K562 (cell line): Measurements from ENCODE around the gene CCSER1. TPM values are rescaled to one million over a fixed set of nuclear protein-coding genes. Genes with fewer than 3 reads are reported as not detected.

Experiments
- ATAC-seq: fragments of 200-7000 bp; cut with Tn5 transposase; 3 replicates; pipeline ENCODE4 v1.9.1; 2020; ENCODE audit warnings: moderate library complexity
- BruUV-seq: library from RNA; stranded (reverse); fragments of 400-500 nt; replicated peaks from 2 replicates; lab custom pipeline; 2021; lab: Mats Ljungman, UMichigan
- CTCF ChIA-PET: fragments of 300-600 bp; formaldehyde crosslinking; extraction: SDS; loops from one replicate; lab custom pipeline; 2021; ENCODE audit warnings: low intra/inter-chr PET ratio; lab: Yijun Ruan, JAX
- POLR2A ChIA-PET: fragments of 300-600, 350-650 bp; sonication (Branson Sonifier 250); formaldehyde crosslinking; extraction: SDS; loops from one replicate; lab custom pipeline; 2021; ENCODE audit warnings: antibody characterized with exemption, inconsistent platforms; lab: Yijun Ruan, JAX
- DNase-seq, 4 experiments: peaks; one replicate each; pipeline versions ENCODE4 v3.0.0 to v3.0.0-alpha.2; 2011 to 2018; ENCODE audit warnings: low spot score in 3 of 4, mixed read lengths in 3 of 4; ENCODE audit errors: extremely low read depth in 1 of 4
- FAIRE-seq: peaks from 2 replicates; lab custom pipeline; 2011; peaks lifted over from hg19 to GRCh38; lab: Jason Lieb, UNC
- H2AFZ ChIP-seq: 2 replicates; pipeline ENCODE4 v1.6.0; 2011; ENCODE audit warnings: low read depth, low read length, control low read depth, inconsistent platforms
- H3K27ac ChIP-seq: fragments of 200-600 bp; 3 replicates; pipeline ENCODE4 v1.8.0; 2011; ENCODE audit warnings: low read depth, mild to moderate bottlenecking, control low read depth, inconsistent platforms, low read length, moderate library complexity, mixed read lengths; ENCODE audit errors: extremely low read depth
- H3K27me3 ChIP-seq, 2 experiments: fragments of 300-600 bp in 1 of 2; 2 replicates in 1 of 2; 3 replicates in 1 of 2; pipeline versions ENCODE4 v1.6.0 to v1.8.0; 2011; ENCODE audit warnings: inconsistent platforms in 2 of 2, low read length in 2 of 2, mild to moderate bottlenecking in 1 of 2, mixed read lengths in 1 of 2, moderate library complexity in 1 of 2; ENCODE audit not compliant: control insufficient read depth in 2 of 2, insufficient read depth in 2 of 2
- H3K36me3 ChIP-seq: fragments of 300-600 bp; 3 replicates; pipeline ENCODE4 v1.8.0; 2011; ENCODE audit warnings: mild to moderate bottlenecking, low read length, inconsistent platforms; ENCODE audit not compliant: control insufficient read depth, insufficient read depth
- H3K4me1 ChIP-seq, 2 experiments: fragments of 200-600 bp in 1 of 2; replicated peaks in 1 of 2; 2 replicates in 1 of 2; 3 replicates in 1 of 2; pipeline versions ENCODE4 v1.5.1 to v1.8.0; 2011; ENCODE audit warnings: inconsistent platforms in 2 of 2, low read length in 2 of 2, mild to moderate bottlenecking in 1 of 2, mixed read lengths in 1 of 2, moderate library complexity in 1 of 2; ENCODE audit not compliant: control insufficient read depth in 2 of 2, insufficient read depth in 2 of 2
- H3K4me2 ChIP-seq: 2 replicates; pipeline ENCODE4 v1.6.1; 2011; ENCODE audit warnings: low read length, control low read depth, inconsistent platforms, mixed read lengths; ENCODE audit not compliant: insufficient read depth
- H3K4me3 ChIP-seq: fragments of 200-600 bp; sonication (generic), shearing (Covaris generic); 2 replicates; pipeline ENCODE4 v1.5.1; 2016; ENCODE audit warnings: control low read depth, inconsistent platforms
- H3K79me2 ChIP-seq: fragments of 200-600 bp; 3 replicates; pipeline ENCODE4 v1.8.0; 2011; ENCODE audit warnings: low read length, inconsistent platforms; ENCODE audit not compliant: control insufficient read depth, insufficient read depth
- H3K9ac ChIP-seq, 2 experiments: 2 replicates each; pipeline versions ENCODE4 v1.6.0 to v1.6.1; 2011; ENCODE audit warnings: low read depth in 2 of 2, low read length in 2 of 2, control low read depth in 1 of 2, inconsistent platforms in 1 of 2, mild to moderate bottlenecking in 1 of 2, mixed read lengths in 1 of 2; ENCODE audit not compliant: insufficient read depth in 1 of 2
- H3K9me1 ChIP-seq: one replicate; pipeline ENCODE4 v1.6.0; 2011; ENCODE audit warnings: inconsistent platforms, mild to moderate bottlenecking, low read length, moderate library complexity; ENCODE audit not compliant: control insufficient read depth, insufficient read depth
- H3K9me3 ChIP-seq: replicated peaks from 2 replicates; pipeline ENCODE4 v1.5.1; 2011; ENCODE audit warnings: low read depth, low read length, inconsistent platforms; ENCODE audit not compliant: control insufficient read depth, insufficient read depth
- H4K20me1 ChIP-seq: replicated peaks from 2 replicates; pipeline ENCODE4 v1.6.1; 2011; ENCODE audit warnings: low read length, inconsistent platforms, mixed read lengths; ENCODE audit not compliant: control insufficient read depth, insufficient read depth
- BCL6 ChIP-seq: fragments of 250-450 bp; sonication (Bioruptor Pico); IDR thresholded peaks from 2 replicates; pipeline ENCODE4 v1.4.0; 2020
- BMI1 ChIP-seq: fragments of 150-350 bp; IDR thresholded peaks from 2 replicates; pipeline ENCODE4 v1.6.1; 2014; ENCODE audit warnings: low read length
- DDX20 ChIP-seq: fragments of 450-650 bp; IDR thresholded peaks from 2 replicates; pipeline ENCODE4 v1.6.1; 2016; ENCODE audit warnings: missing genetic modification characterization, low read depth, mild to moderate bottlenecking, missing compliant biosample characterization, moderate library complexity
- ESRRB ChIP-seq: fragments of 250-450 bp; sonication (Bioruptor Pico); IDR thresholded peaks from 2 replicates; pipeline ENCODE4 v1.5.0; 2020; ENCODE audit warnings: mild to moderate bottlenecking, moderate library complexity, borderline replicate concordance
- EZH2 ChIP-seq: IDR thresholded peaks from 2 replicates; pipeline ENCODE4 v1.6.1; 2012; ENCODE audit warnings: low read depth, mild to moderate bottlenecking, inconsistent platforms, low read length, borderline replicate concordance
- HNRNPUL1 ChIP-seq: fragments of 200-400 bp; formaldehyde crosslinking; IDR thresholded peaks from 2 replicates; pipeline ENCODE4 v1.6.1; 2017; ENCODE audit warnings: low read length
- ILK ChIP-seq: fragments of 450-650 bp; IDR thresholded peaks from 2 replicates; pipeline ENCODE4 v1.6.1; 2016; ENCODE audit warnings: missing genetic modification characterization, low read depth, mild to moderate bottlenecking, missing compliant biosample characterization, moderate library complexity, borderline replicate concordance
- OTX1 ChIP-seq: fragments of 450-650 bp; formaldehyde crosslinking; IDR thresholded peaks from 2 replicates; pipeline ENCODE4 v1.4.0; 2022; ENCODE audit warnings: mild to moderate bottlenecking
- PCBP1 ChIP-seq: fragments of 200-400 bp; formaldehyde crosslinking; IDR thresholded peaks from 2 replicates; pipeline ENCODE4 v1.6.1; 2018; ENCODE audit warnings: mild to moderate bottlenecking, low read depth, low read length; ENCODE audit not compliant: poor library complexity, severe bottlenecking
- PRMT5 ChIP-seq: sonication (generic); formaldehyde crosslinking; IDR thresholded peaks from 2 replicates; pipeline ENCODE4 v1.5.0; 2020; ENCODE audit warnings: missing genetic modification reagents
- RNF219 ChIP-seq: fragments of 250-450 bp; sonication (Bioruptor Pico); IDR thresholded peaks from 2 replicates; pipeline ENCODE4 v1.5.0; 2022; ENCODE audit warnings: mild to moderate bottlenecking
- SNAPC5 ChIP-seq: fragments of 250-450 bp; sonication (Bioruptor Pico); IDR thresholded peaks from 2 replicates; pipeline ENCODE4 v1.8.0; 2021; ENCODE audit warnings: moderate library complexity, mild to moderate bottlenecking, inconsistent platforms
- SRF ChIP-seq, 2 experiments: fragments of 250-450, 450-650 bp in 1 of 2; sonication (Bioruptor Pico) in 1 of 2; sonication (generic) in 1 of 2; formaldehyde crosslinking; IDR thresholded peaks; 2 replicates each; pipeline versions ENCODE4 v1.5.0 to v1.5.1; 2020 to 2022; ENCODE audit warnings: mild to moderate bottlenecking in 1 of 2, missing genetic modification reagents in 1 of 2
- TSC22D4 ChIP-seq: fragments of 450-650 bp; IDR thresholded peaks from 2 replicates; pipeline ENCODE4 v1.6.1; 2016; ENCODE audit warnings: missing genetic modification characterization, missing biosample characterization, control low read depth
- ZBTB1 ChIP-seq: sonication (generic); formaldehyde crosslinking; IDR thresholded peaks from 2 replicates; pipeline ENCODE4 v1.8.1; 2023; ENCODE audit warnings: missing genetic modification reagents, low read depth, mild to moderate bottlenecking, borderline replicate concordance
- ZNF592 ChIP-seq: fragments of 450-650 bp; IDR thresholded peaks from 2 replicates; pipeline ENCODE4 v1.6.1; 2017; ENCODE audit warnings: antibody characterized with exemption, mild to moderate bottlenecking
- ZNF696 ChIP-seq: fragments of 250-450 bp; sonication (Bioruptor Pico); conservative IDR thresholded peaks from 2 replicates; pipeline ENCODE4 v1.4.0; 2020; ENCODE audit warnings: mild to moderate bottlenecking, moderate library complexity
- ZNF77 ChIP-seq: fragments of 250-450 bp; sonication (Bioruptor Pico); IDR thresholded peaks from 2 replicates; pipeline ENCODE4 v1.5.0; 2020
- in situ Hi-C: fragments of 300-500 bp; cut with MboI; formaldehyde crosslinking; loops from 4 replicates; pipeline ENCODE4 v1.15.0; 2018; ENCODE audit warnings: inconsistent platforms, mixed read lengths
- intact Hi-C: fragments of 100-400 bp; cut with micrococcal nuclease; formaldehyde crosslinking; loops from 2 replicates; pipeline ENCODE4 v1.14.2; 2022
- polyA plus RNA-seq, 8 experiments: library from polyadenylated mRNA; depleted of rRNA in 4 of 8; stranded (reverse) in 5 of 8; unstranded in 3 of 8; fragments of >200 nt; fragmentation: Nextera tagmentation in 2 of 8; fragmentation: Illumina TruSeq in 1 of 8; extraction: Ambion mirVana in 2 of 8; extraction: Trizol in 1 of 8; gene quantifications; 2 replicates each; pipeline versions ENCODE4 v1.2.1 to v1.2.3, GENCODE V29; 2011 to 2014; ENCODE audit warnings: inconsistent platforms in 1 of 8, missing spikeins in 1 of 8
- total RNA-seq, 7 experiments: library from RNA; depleted of rRNA in 6 of 7; stranded (reverse); fragments of >200 nt in 6 of 7; fragmentation: Illumina TruSeq in 2 of 7; extraction: Trizol in 2 of 7; gene quantifications; 2 replicates each; pipeline versions ENCODE4 v1.2.1 to v1.2.3, GENCODE V29; 2011 to 2021; ENCODE audit warnings: low replicate concordance in 1 of 7

The CCSER1 gene
- total and polyA plus RNA-seq, 9 of the 15 experiments (the other 6 are each of a cell fraction or from before 2014, with no cell fraction given), result not detected

- no peak overlapping the region for H2AFZ ChIP-seq
- no TSS peak for BruUV-seq
Observed at GRCh38 chr4:90540536-90540935, 413.3 kb downstream of the CCSER1 start.

More at GRCh38 chr4:90540536-90540935, 413.3 kb downstream of the CCSER1 start:
- H3K4me3 ChIP-seq, result no peak overlapping the region
- H3K36me3 ChIP-seq, result no peaks in the 10 kb centered on the region
- H3K27me3 ChIP-seq, result no peaks in the 10 kb centered on the region
- no peak for DNase-seq
- no peak for ATAC-seq
- no peak overlapping the region for H3K4me2 ChIP-seq
- no peak for FAIRE-seq
- CTCF ChIA-PET, result no interaction called here
- intact Hi-C loops, result no loop called here
- no peak overlapping the region for H3K27ac ChIP-seq
- no peak for TF ChIP-seq ZNF696 (CRISPR knock-in tag)
- no peak for TF ChIP-seq OTX1 (CRISPR knock-in tag)
- TF ChIP-seq EZH2, result no peak
- no peak for TF ChIP-seq ILK (tag)
- TF ChIP-seq TSC22D4 (tag), result no peak
- TF ChIP-seq RNF219 (CRISPR knock-in tag), result no peak
- TF ChIP-seq SNAPC5, result no peak
- no peak for TF ChIP-seq ZNF592
- TF ChIP-seq ZNF77 (CRISPR knock-in tag), result no peak
- TF ChIP-seq PCBP1, result no peak
- TF ChIP-seq ZBTB1 (CRISPR knock-in tag), result no peak
- TF ChIP-seq BMI1, result no peak
- no peak for TF ChIP-seq PRMT5 (CRISPR knock-in tag)
- TF ChIP-seq SRF (CRISPR knock-in tag; IDR thresholded peaks at IDR 0.05), result no peak
- no peak for TF ChIP-seq BCL6 (CRISPR knock-in tag)
- no peak for TF ChIP-seq HNRNPUL1
- TF ChIP-seq DDX20 (tag), result no peak
- no peak for TF ChIP-seq ESRRB (CRISPR knock-in tag)
- TF ChIP-seq, all 486 proteins: peak for 0
- in situ Hi-C loops, result no loop called here
- Histone ChIP-seq H4K20me1 (no peaks in the 10 kb centered on the region), H3K9me3 (no peaks in the 10 kb centered on the region), H3K4me1 (no peaks in the 10 kb centered on the region), H3K9ac (no peak overlapping the region), H3K79me2 (no peaks in the 10 kb centered on the region), H3K9me1 (no peaks in the 10 kb centered on the region)
- POLR2A ChIA-PET, result no interaction called here
